HCT116 (cell line): ENCODE measurements around the gene GPX4.

Source experiments
- EZH2 ChIP-seq: fragments of 200-600 bp; sonication (generic); IDR thresholded peaks from 2 replicates; pipeline ENCODE4 v1.6.1; 2017; ENCODE audit warnings: antibody characterized with exemption, mixed run types
- POLR2A ChIP-seq: IDR thresholded peaks from 2 replicates; pipeline ENCODE4 v1.7.0; 2011; ENCODE audit warnings: borderline replicate concordance; ENCODE audit not compliant: insufficient read depth, insufficient read length; ENCODE audit errors: extremely low read depth
- TF ChIP-seq, protein P1 (sequence below), 3 experiments: fragments of 200-600 bp in 1 of 3; sonication (generic) in 1 of 3; IDR thresholded peaks in 2 of 3; conservative IDR thresholded peaks in 1 of 3; 2 replicates each; pipeline ENCODE4 v1.5.1; 2012 to 2017; ENCODE audit warnings: low read depth in 2 of 3, low read length in 2 of 3, antibody characterized with exemption in 1 of 3, borderline replicate concordance in 1 of 3, control low read depth in 1 of 3, mild to moderate bottlenecking in 1 of 3, mixed read lengths in 1 of 3, mixed run types in 1 of 3, moderate library complexity in 1 of 3; ENCODE audit not compliant: insufficient read depth in 1 of 3

- TF ChIP-seq, protein P1, sequence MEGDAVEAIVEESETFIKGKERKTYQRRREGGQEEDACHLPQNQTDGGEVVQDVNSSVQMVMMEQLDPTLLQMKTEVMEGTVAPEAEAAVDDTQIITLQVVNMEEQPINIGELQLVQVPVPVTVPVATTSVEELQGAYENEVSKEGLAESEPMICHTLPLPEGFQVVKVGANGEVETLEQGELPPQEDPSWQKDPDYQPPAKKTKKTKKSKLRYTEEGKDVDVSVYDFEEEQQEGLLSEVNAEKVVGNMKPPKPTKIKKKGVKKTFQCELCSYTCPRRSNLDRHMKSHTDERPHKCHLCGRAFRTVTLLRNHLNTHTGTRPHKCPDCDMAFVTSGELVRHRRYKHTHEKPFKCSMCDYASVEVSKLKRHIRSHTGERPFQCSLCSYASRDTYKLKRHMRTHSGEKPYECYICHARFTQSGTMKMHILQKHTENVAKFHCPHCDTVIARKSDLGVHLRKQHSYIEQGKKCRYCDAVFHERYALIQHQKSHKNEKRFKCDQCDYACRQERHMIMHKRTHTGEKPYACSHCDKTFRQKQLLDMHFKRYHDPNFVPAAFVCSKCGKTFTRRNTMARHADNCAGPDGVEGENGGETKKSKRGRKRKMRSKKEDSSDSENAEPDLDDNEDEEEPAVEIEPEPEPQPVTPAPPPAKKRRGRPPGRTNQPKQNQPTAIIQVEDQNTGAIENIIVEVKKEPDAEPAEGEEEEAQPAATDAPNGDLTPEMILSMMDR (IDR thresholded peaks at IDR 0.05 in 2 of 3, conservative IDR thresholded peaks at IDR 0.05 in 1 of 3; ENCODE audit: borderline replicate concordance in 1 of 3, insufficient read depth in 1 of 3, low read depth in 2 of 3, low read length in 2 of 3) = no peak
- TF ChIP-seq EZH2 (no peak), POLR2A (no peak)
Observed at GRCh38 chr19:1102407-1103131, 1.2 kb upstream of the GPX4 start.
